Activated CD4-positive, CD25-positive, alpha-beta regulatory T cell (primary cell): Measurements from ENCODE around the gene CDH23.

Experiments
- DNase-seq, 4 experiments: peaks; one replicate each; lab custom pipeline; 2025; lab: John Stamatoyannopoulos, UW

The CDH23 gene

GRCh38 chr10:71708897-71709882, 312.5 kb downstream of the CDH23 start:
- no peak for DNase-seq

GRCh38 chr10:71710519-71710918, 313.8 kb downstream of the CDH23 start:
- no peak for DNase-seq

- DNase-seq = no peak
These were observed 314.4 kb downstream of the CDH23 start for GRCh38 chr10:71711052-71711623.

- no peak for DNase-seq
These were observed 315.4 kb downstream of the CDH23 start for GRCh38 chr10:71712170-71712569.

- DNase-seq = peak in 1 of 4 experiments; percentile 24
These were observed 315.9 kb downstream of the CDH23 start for GRCh38 chr10:71712572-71713134.

GRCh38 chr10:71713135-71714030, 316.7 kb downstream of the CDH23 start:
- DNase-seq = peak in 2 of 4 experiments; percentile 28 to 38

GRCh38 chr10:71714031-71714410, 317.3 kb downstream of the CDH23 start:
- no peak for DNase-seq

DNA sequence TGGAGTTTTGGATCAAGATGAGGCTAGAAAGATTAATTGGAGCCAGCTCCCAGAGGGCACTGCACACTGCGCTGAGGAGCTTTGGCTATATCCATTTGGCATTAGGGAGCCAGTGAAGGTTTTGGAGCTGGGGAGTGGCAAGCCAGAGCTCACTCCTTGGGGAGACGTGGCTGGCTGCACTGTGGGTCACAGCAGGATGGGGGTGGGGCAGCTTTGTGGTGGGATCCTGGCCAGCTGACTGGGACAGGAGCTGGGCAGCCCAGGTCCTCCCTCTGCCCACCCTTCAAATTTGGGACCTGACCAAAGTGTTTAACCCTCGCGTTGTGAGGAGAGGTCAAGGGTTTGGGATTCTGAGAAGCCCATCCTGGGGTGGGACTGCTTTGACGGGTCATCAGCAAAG, 317.9 kb downstream of the CDH23 start:
- DNase-seq = no peak

DNA sequence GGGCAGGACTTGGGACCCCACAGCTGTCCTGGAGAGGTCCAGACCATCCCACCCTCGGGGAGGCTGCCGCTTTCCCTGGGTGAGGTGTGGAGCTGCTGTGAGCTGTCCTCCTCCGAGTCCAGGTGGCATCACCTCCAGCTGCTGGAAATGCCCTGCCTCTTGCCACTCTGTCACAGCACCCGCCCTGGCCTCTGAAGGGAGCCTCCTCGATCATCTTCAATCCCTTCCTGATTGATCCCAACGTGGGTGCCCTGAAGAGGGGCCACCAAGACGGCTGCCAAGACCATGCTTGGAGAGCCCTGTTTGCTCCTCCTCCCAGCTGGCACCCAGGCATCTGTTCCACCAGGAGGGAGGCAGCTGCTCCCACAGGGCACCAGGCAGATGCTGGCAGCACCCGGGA, 318.3 kb downstream of the CDH23 start:
- DNase-seq = no peak

DNA sequence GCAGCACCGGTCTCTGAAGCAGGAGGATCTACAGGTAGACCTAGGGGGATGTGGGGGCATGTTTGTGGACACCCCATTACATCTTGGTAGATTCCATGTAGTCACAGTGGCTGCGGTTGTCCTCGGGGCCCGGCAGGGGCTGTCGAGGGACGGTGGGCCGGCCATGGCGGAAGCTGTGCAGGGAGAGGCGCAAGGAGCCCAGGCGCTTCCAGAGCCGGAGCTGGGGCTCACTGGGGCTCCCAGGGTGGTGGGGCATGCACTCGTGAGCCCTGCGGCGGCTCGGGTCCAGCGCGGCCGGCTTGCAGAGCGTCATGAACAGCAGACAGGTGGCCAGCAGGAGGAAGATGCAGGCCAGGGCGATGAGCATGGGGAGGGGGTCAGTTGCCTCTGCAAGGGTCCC, 319.1 kb downstream of the CDH23 start:
- DNase-seq = no peak

DNA sequence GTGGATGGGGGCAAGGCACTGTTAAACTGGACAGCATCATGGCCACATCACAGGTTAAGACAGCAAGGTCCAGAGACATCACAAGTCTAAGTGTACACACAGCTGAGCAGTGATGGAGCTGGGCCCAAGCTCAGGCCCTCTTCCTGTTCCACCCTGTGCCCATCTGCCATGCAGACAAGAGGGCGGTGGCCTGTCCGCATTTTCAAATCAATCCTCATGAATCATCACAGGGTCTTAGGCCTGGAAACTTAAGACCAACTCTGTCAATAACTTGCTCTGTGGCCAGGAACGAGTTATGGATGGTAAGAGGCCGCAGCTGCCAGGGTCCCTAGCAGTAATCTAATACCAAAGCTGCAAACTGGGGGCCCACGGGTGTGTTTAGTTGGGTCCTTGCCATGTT, 319.7 kb downstream of the CDH23 start:
- no peak for DNase-seq

- DNase-seq = no peak
These were observed 320.3 kb downstream of the CDH23 start for GRCh38 chr10:71717056-71717455.

DNA sequence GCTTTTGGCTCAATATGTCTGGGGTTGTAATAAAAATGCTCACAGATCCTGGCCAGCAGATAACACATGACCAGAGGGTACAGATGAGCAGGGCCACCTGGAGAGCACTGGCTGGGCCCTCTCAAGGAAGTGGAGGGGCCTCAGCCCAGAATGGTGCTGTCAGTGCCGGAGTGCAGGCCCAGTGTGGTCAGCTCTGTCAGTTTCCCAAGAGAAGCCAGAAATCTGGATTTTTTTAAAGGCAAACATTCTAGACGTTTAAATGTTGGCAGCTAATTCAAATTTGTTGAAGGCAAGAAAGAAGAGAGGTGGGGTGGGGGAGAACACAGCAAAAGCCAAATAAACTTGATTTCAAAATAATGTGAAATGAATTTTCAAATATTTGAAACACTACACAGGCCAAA, 320.8 kb downstream of the CDH23 start:
- DNase-seq = no peak

GRCh38 chr10:71718165-71718698, 321.5 kb downstream of the CDH23 start:
- DNase-seq = no peak

- DNase-seq = no peak
These were observed 322.3 kb downstream of the CDH23 start for GRCh38 chr10:71719042-71719441.

- DNase-seq = no peak
These were observed 322.9 kb downstream of the CDH23 start, which contains the start of gene C10orf105 for GRCh38 chr10:71719464-71720201. Gene C10orf105, minus strand, starts transcription at chr10:71719778. Its CDS starts 3,441 bp downstream, at chr10:71716337.

GRCh38 chr10:71720288-71720687, 323.6 kb downstream of the CDH23 start:
- no peak for DNase-seq

DNA sequence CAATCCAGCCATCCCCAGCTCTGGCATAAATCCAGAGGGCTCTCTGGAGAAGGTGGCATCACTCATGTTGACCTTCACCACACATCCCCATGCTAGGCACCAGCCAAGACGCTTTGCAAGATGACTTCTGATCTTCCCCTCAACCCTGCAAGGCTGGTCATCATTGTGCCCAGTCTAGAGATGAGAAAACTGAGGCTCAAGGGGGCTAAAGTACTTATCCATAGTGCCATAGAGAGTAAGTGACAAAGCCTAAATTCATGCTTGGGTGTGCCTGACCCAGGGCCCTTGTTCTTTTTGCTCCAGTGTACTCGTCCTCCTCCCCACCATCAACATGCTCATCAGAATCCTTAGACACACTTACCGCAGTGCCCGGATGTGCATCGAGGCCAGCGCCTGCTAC, 324.6 kb downstream of the CDH23 start:
- DNase-seq = no peak

GRCh38 chr10:71722849-71723248, 326.1 kb downstream of the CDH23 start:
- DNase-seq = no peak

DNA sequence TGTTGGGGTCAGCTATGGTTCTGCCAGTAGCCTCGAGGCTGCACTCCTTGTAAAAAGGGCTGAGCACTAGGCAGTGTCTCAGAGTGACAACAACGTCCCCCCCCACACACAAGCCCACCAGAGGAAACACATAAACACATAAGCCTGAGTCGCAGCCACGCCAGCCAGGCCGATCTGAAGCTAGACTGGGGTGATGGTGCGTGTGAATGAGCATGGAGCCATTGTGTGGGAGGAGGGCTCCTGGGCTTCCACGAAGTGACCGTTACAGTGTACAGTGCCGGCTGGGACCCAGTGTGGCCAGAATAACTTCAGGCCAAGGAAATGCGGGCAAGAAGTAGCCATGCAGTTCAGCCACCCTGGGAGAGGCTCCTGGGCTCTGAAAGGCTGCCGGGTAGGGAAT, 326.6 kb downstream of the CDH23 start:
- no peak for DNase-seq

DNA sequence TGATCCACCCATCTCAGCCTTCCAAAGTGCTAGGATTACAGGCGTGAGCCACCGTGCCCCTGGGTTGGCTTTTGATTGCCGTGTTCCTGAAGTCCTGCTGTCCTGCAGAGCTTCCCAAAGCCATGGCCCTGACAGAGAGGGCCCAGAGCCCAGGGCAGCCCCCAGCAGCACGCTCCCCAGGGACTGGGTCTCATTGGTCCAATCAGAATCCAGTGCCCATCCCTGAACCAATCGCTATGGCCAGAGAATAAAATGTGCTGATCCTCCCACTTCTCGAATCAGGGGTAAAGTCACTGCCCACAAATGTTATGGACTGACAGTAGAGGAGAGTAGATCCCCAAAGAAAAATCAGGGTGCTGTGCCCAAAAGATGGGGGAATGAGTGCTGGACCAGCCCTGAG, 327.8 kb downstream of the CDH23 start:
- no peak for DNase-seq
